ENCODE results near the gene PPP1R26.
"Not testable (repeated sequence)": the region's sequence is repeated elsewhere in the genome, so short reads cannot be mapped to it uniquely, and the experiment has no call there.

DNA sequence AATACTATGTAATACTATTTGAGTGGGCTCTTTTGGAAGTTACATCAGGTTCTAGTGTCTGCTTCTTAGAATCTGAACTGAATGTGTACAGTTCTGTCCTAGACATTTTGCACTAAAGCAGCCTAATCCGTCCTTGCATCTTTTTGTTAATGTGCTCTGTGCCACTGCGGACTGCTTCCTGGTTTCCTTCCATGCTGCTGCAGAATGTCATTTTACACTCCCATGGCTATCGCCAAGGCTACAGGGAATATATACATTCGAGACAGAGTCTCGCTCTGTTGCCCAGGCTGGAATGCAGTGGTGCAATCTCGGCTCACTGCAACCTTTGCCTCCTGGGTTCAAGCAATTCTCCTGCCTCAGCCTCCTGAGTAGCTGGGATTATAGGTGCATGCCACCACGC lies 27.7 kb upstream of the PPP1R26 start:
- TF ChIP-seq, protein P1, sequence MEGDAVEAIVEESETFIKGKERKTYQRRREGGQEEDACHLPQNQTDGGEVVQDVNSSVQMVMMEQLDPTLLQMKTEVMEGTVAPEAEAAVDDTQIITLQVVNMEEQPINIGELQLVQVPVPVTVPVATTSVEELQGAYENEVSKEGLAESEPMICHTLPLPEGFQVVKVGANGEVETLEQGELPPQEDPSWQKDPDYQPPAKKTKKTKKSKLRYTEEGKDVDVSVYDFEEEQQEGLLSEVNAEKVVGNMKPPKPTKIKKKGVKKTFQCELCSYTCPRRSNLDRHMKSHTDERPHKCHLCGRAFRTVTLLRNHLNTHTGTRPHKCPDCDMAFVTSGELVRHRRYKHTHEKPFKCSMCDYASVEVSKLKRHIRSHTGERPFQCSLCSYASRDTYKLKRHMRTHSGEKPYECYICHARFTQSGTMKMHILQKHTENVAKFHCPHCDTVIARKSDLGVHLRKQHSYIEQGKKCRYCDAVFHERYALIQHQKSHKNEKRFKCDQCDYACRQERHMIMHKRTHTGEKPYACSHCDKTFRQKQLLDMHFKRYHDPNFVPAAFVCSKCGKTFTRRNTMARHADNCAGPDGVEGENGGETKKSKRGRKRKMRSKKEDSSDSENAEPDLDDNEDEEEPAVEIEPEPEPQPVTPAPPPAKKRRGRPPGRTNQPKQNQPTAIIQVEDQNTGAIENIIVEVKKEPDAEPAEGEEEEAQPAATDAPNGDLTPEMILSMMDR (IDR thresholded peaks at IDR 0.05; ENCODE audit: poor library complexity) = not testable (repeated sequence)
- not testable (repeated sequence) for TF ChIP-seq EZH2phosphoT487 (IDR thresholded peaks at IDR 0.05; ENCODE audit: low read depth, severe bottlenecking, unreplicated experiment); EZH2 (IDR thresholded peaks at IDR 0.05; ENCODE audit: borderline replicate concordance)

All from hepatocyte (in vitro differentiated cells).